A549 (cell line): ENCODE results near the gene OR10T2. TPM values are rescaled to one million over a fixed set of nuclear protein-coding genes. Genes with fewer than 3 reads are reported as not detected.

ENCODE experiments used
- ATAC-seq, 2 experiments: fragments of 200-7000 bp in 1 of 2; fragments of >200 bp in 1 of 2; cut with Nextera tagmentation in 1 of 2; cut with Tn5 transposase in 1 of 2; 3 replicates each; pipeline versions ENCODE4 v1.8.0 to v1.9.1; 2018 to 2020; ENCODE audit warnings: mild to moderate bottlenecking in 1 of 2, moderate library complexity in 1 of 2
- CTCF ChIA-PET: fragments of 300-600 bp; sonication (Branson Sonifier 250); formaldehyde crosslinking; extraction: SDS; loops from one replicate; lab custom pipeline; 2021; ENCODE audit warnings: antibody characterized with exemption, inconsistent platforms; lab: Yijun Ruan, JAX
- POLR2A ChIA-PET: fragments of 350-600 bp; formaldehyde crosslinking; extraction: SDS; loops from one replicate; lab custom pipeline; 2021; ENCODE audit warnings: antibody characterized with exemption, inconsistent platforms; lab: Yijun Ruan, JAX
- DNase-seq, 2 experiments: peaks; one replicate each; pipeline versions ENCODE4 v3.0.0 to v3.0.0-alpha.2; 2011 to 2016; ENCODE audit warnings: low read depth in 1 of 2, low spot score in 1 of 2
- FAIRE-seq: peaks from 2 replicates; lab custom pipeline; 2011; peaks lifted over from hg19 to GRCh38; lab: Jason Lieb, UNC
- H3K27ac ChIP-seq, 2 experiments: fragments of >200 bp; sonication (Bioruptor Twin); formaldehyde crosslinking; 3 replicates each; pipeline ENCODE4 v1.5.1; 2016 to 2017
- H3K4me1 ChIP-seq: fragments of >200 bp; sonication (Bioruptor Twin); formaldehyde crosslinking; 3 replicates; pipeline ENCODE4 v1.6.1; 2016
- H3K4me2 ChIP-seq: fragments of >200 bp; sonication (Bioruptor Twin); formaldehyde crosslinking; 3 replicates; pipeline ENCODE4 v1.6.1; 2016
- H3K4me3 ChIP-seq: fragments of >200 bp; sonication (Bioruptor Twin); formaldehyde crosslinking; 3 replicates; pipeline ENCODE4 v1.5.1; 2016
- H3K9me3 ChIP-seq: fragments of >200 bp; sonication (Bioruptor Twin); formaldehyde crosslinking; 3 replicates; pipeline ENCODE4 v1.6.1; 2016
- BHLHE40 ChIP-seq: IDR thresholded peaks from 2 replicates; pipeline ENCODE4 v1.6.1; 2012; ENCODE audit warnings: low read depth, low read length, inconsistent platforms
- CHD2 ChIP-seq: fragments of 150-350 bp; IDR thresholded peaks from 2 replicates; pipeline ENCODE4 v1.6.1; 2014; ENCODE audit warnings: low read length; ENCODE audit not compliant: partially characterized antibody
- CHD4 ChIP-seq: fragments of 200-600 bp; sonication (generic); IDR thresholded peaks from 2 replicates; pipeline ENCODE4 v1.6.1; 2016; ENCODE audit warnings: antibody characterized with exemption, mild to moderate bottlenecking, borderline replicate concordance
- CTCF ChIP-seq: fragments of >200 bp; sonication (Bioruptor Twin); formaldehyde crosslinking; IDR thresholded peaks from 3 replicates; pipeline ENCODE4 v1.5.1; 2016
- EHF ChIP-seq: fragments of 250-450 bp; sonication (Bioruptor Pico); IDR thresholded peaks from 2 replicates; pipeline ENCODE4 v1.5.0; 2020; ENCODE audit warnings: mild to moderate bottlenecking
- HDAC2 ChIP-seq: fragments of 200-600 bp; sonication (generic); IDR thresholded peaks from 2 replicates; pipeline ENCODE4 v1.6.1; 2016
- HES2 ChIP-seq: fragments of >200 bp; sonication (Bioruptor Twin); formaldehyde crosslinking; IDR thresholded peaks from 2 replicates; pipeline ENCODE4 v1.6.1; 2016
- HEYL ChIP-seq: fragments of 250-450 bp; sonication (Bioruptor Pico); IDR thresholded peaks from 2 replicates; pipeline ENCODE4 v1.8.0; 2021; ENCODE audit warnings: mild to moderate bottlenecking, moderate library complexity
- HOXB13 ChIP-seq: fragments of 250-450 bp; sonication (Bioruptor Pico); IDR thresholded peaks from 2 replicates; pipeline ENCODE4 v1.5.0; 2020; ENCODE audit warnings: low read depth, mild to moderate bottlenecking, moderate library complexity
- HOXB5 ChIP-seq: fragments of 250-450 bp; sonication (Bioruptor Pico); IDR thresholded peaks from 2 replicates; pipeline ENCODE4 v1.5.0; 2020; ENCODE audit warnings: mild to moderate bottlenecking, moderate library complexity
- JUN ChIP-seq, 2 experiments: fragments of >200 bp; sonication (Bioruptor Twin); formaldehyde crosslinking; IDR thresholded peaks; 2 replicates in 1 of 2; 3 replicates in 1 of 2; pipeline ENCODE4 v1.6.1; 2016 to 2017
- MYC ChIP-seq: IDR thresholded peaks from 2 replicates; pipeline ENCODE4 v1.6.1; 2012; ENCODE audit warnings: mild to moderate bottlenecking, inconsistent platforms, low read length, improper control_type of control experiment, borderline replicate concordance
- NR3C1 ChIP-seq: fragments of >200 bp; sonication (Bioruptor Twin); formaldehyde crosslinking; IDR thresholded peaks from 3 replicates; pipeline ENCODE4 v1.6.1; 2017
- PHF8 ChIP-seq: fragments of 200-600 bp; sonication (generic); IDR thresholded peaks from 2 replicates; pipeline ENCODE4 v1.6.1; 2016; ENCODE audit warnings: low read depth, mild to moderate bottlenecking, antibody characterized with exemption, moderate library complexity, borderline replicate concordance
- POLR2A ChIP-seq: IDR thresholded peaks from 2 replicates; pipeline ENCODE4 v1.6.1; 2012; ENCODE audit warnings: mild to moderate bottlenecking, low read length
- POLR2AphosphoS2 ChIP-seq: conservative IDR thresholded peaks from 2 replicates; pipeline ENCODE4 v1.6.1; 2012; ENCODE audit warnings: low read length, improper control_type of control experiment, inconsistent platforms
- RNF2 ChIP-seq: fragments of 200-600 bp; sonication (generic); IDR thresholded peaks from 2 replicates; pipeline ENCODE4 v1.6.1; 2016; ENCODE audit warnings: low read depth, mild to moderate bottlenecking, antibody characterized with exemption, moderate library complexity, borderline replicate concordance
- TFCP2L1 ChIP-seq: fragments of 250-450 bp; sonication (Bioruptor Pico); IDR thresholded peaks from 2 replicates; pipeline ENCODE4 v1.5.0; 2021; ENCODE audit warnings: mild to moderate bottlenecking
- USF2 ChIP-seq: fragments of 450-650 bp; IDR thresholded peaks from 2 replicates; pipeline ENCODE4 v1.6.1; 2014; ENCODE audit warnings: antibody characterized with exemption
- ZC3H11A ChIP-seq: fragments of 450-650 bp; IDR thresholded peaks from 2 replicates; pipeline ENCODE4 v1.6.1; 2014; ENCODE audit warnings: antibody characterized with exemption, mild to moderate bottlenecking
- ZFP36 ChIP-seq: fragments of 450-650 bp; IDR thresholded peaks from 2 replicates; pipeline ENCODE4 v1.6.1; 2014; ENCODE audit warnings: borderline replicate concordance; ENCODE audit not compliant: partially characterized antibody
- ZSCAN20 ChIP-seq: fragments of 250-450 bp; sonication (Bioruptor Pico); IDR thresholded peaks from 2 replicates; pipeline ENCODE4 v1.8.0; 2022; ENCODE audit warnings: mild to moderate bottlenecking, moderate library complexity
- polyA plus RNA-seq, 4 experiments: library from polyadenylated mRNA; depleted of rRNA in 3 of 4; stranded (reverse); fragments of >200 nt; fragmentation: RNase III in 1 of 4; extraction: RNeasy Plus Mini Kit Qiagen cat#74134 plus additional on column Dnase treatment in 1 of 4; gene quantifications; 2 replicates in 3 of 4; 3 replicates in 1 of 4; pipeline ENCODE4 v1.2.3, GENCODE V29; 2011 to 2017
- TF ChIP-seq, protein P1 (sequence below): IDR thresholded peaks from 2 replicates; pipeline ENCODE4 v1.6.1; 2012
- TF ChIP-seq, protein P2 (sequence below): fragments of 150-350 bp; IDR thresholded peaks from 2 replicates; pipeline ENCODE4 v1.6.1; 2014; ENCODE audit warnings: low read depth, mild to moderate bottlenecking, low read length
- TF ChIP-seq, protein P3 (sequence below): IDR thresholded peaks from 2 replicates; pipeline ENCODE4 v1.6.1; 2012

Gene OR10T2
- polyA plus RNA-seq, 2 of the 4 experiments (the other 2 are of a cell fraction): not detected

GRCh38 chr1:158425027-158425426, 25.8 kb upstream of the OR10T2 start:
- FAIRE-seq (no peak), ATAC-seq (no peak), DNase-seq (no peak)
- TF ChIP-seq HDAC2: no peak
- no peak for TF ChIP-seq TFCP2L1 (CRISPR knock-in tag)
- TF ChIP-seq ZC3H11A: no peak
- TF ChIP-seq HOXB13 (CRISPR knock-in tag): no peak
- TF ChIP-seq HES2: no peak
- TF ChIP-seq NR3C1: no peak
- TF ChIP-seq BHLHE40: no peak
- TF ChIP-seq JUN (IDR thresholded peaks at IDR 0.05): no peak
- TF ChIP-seq RNF2: no peak
- TF ChIP-seq, protein P1, sequence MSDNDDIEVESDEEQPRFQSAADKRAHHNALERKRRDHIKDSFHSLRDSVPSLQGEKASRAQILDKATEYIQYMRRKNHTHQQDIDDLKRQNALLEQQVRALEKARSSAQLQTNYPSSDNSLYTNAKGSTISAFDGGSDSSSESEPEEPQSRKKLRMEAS: no peak
- TF ChIP-seq POLR2A: no peak
- no peak for TF ChIP-seq ZFP36
- no peak for TF ChIP-seq USF2
- TF ChIP-seq EHF (CRISPR knock-in tag): no peak
- Histone ChIP-seq H3K9me3 (no peaks in the 10 kb centered on the region), H3K27ac (no peak overlapping the region), H3K4me2 (no peak overlapping the region), H3K4me1 (no peaks in the 10 kb centered on the region), H3K4me3 (no peak overlapping the region)
- ChIA-PET CTCF (no interaction called here), POLR2A (no interaction called here)

DNA sequence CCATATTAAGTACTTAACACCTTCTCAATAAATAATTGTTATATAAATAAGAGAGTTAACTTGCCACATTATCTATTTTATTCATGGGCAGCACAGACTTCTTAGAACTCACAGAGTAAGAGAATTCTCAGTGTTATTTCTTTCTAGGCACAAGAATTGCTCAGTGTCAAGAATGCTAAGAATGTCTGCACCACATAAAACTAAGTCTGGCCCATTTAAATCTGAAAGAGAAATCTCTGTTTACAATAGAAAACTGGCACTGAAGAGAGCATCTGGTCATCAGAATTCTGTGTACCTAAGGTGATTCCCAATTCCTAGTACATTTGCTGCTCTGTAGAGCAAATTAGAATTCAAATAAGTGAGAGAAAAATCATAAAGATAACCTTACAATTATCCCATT, 22.9 kb upstream of the OR10T2 start:
- H3K4me3 ChIP-seq: no peak overlapping the region
- no peak overlapping the region for H3K4me2 ChIP-seq
- no peak for TF ChIP-seq HDAC2
- no peak for TF ChIP-seq CTCF
- no peak for TF ChIP-seq PHF8
- H3K4me1 ChIP-seq: no peaks in the 10 kb centered on the region
- DNase-seq (no peak), FAIRE-seq (no peak), ATAC-seq (no peak)
- H3K9me3 ChIP-seq: no peaks in the 10 kb centered on the region
- no peak overlapping the region for H3K27ac ChIP-seq
- ChIA-PET POLR2A (no interaction called here), CTCF (no interaction called here)

DNA sequence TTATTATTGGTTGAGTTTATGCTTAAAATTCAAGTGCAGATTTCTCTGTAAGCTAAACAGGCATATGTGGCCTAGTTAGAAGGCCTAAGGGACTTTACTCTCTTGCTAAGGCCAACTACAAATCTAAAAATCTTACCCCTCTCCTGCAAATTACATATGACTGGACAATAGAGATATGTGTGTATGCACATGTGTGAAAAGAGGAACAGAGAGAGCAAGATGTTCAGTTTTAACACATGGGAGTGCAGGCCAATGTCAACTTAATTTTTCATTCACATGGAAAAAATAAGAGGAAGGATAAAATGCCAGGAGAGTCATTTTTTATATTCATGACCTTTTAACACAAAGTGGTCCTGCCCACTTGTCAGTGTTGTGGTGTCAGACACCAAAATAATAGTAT, 18.3 kb upstream of the OR10T2 start:
- no peak for ATAC-seq
- POLR2A ChIA-PET: no interaction called here
- no peak for FAIRE-seq
- H3K4me1 ChIP-seq: no peaks in the 10 kb centered on the region
- DNase-seq: no peak
- CTCF ChIA-PET: no interaction called here
- TF ChIP-seq HOXB5 (no peak), ZSCAN20 (CRISPR knock-in tag) (no peak), MYC (no peak), POLR2AphosphoS2 (no peak), HEYL (CRISPR knock-in tag) (no peak), CHD2 (no peak), RNF2 (no peak), CHD4 (no peak)
- TF ChIP-seq, protein P2, sequence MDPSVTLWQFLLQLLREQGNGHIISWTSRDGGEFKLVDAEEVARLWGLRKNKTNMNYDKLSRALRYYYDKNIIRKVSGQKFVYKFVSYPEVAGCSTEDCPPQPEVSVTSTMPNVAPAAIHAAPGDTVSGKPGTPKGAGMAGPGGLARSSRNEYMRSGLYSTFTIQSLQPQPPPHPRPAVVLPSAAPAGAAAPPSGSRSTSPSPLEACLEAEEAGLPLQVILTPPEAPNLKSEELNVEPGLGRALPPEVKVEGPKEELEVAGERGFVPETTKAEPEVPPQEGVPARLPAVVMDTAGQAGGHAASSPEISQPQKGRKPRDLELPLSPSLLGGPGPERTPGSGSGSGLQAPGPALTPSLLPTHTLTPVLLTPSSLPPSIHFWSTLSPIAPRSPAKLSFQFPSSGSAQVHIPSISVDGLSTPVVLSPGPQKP: no peak
- TF ChIP-seq, protein P3, sequence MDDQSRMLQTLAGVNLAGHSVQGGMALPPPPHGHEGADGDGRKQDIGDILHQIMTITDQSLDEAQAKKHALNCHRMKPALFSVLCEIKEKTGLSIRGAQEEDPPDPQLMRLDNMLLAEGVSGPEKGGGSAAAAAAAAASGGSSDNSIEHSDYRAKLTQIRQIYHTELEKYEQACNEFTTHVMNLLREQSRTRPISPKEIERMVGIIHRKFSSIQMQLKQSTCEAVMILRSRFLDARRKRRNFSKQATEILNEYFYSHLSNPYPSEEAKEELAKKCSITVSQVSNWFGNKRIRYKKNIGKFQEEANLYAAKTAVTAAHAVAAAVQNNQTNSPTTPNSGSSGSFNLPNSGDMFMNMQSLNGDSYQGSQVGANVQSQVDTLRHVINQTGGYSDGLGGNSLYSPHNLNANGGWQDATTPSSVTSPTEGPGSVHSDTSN: no peak
- TF ChIP-seq, all 56 proteins: peak for 0
- Histone ChIP-seq H3K4me3 (no peak overlapping the region), H3K27ac (no peak overlapping the region), H3K9me3 (no peaks in the 10 kb centered on the region), H3K4me2 (no peak overlapping the region)
